Measurements from ENCODE around the gene LHFPL3.
"Not testable (repeated sequence)": the region's sequence is repeated elsewhere in the genome, so short reads cannot be mapped to it uniquely, and the experiment has no call there.

Gene LHFPL3

DNA sequence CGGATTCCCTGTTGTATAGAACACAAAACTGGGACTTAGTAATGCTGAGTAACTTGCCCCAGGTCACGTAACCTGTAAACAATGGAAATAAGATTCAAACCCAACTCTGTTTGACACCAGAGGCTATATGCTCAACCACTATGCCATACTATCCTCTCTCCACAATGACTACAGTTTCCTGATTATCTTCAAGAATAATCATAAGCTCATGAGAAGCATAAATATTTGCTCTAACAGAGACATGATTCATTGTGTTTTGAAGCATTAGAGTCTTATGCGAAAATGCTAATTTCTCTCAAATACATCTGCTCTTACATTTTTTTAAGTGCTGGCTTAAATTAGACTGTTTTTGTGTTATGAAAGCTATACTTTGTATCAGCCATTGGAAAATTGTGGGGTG is 241.3 kb downstream of the LHFPL3 start:
- ATAC-seq, result no peak
- Mint-ChIP-seq H3K4me1 (no peaks in the 10 kb centered on the region), H3K4me3 (no peak overlapping the region), H3K27ac (no peak overlapping the region), H3K9me3 (no peaks in the 10 kb centered on the region), H3K27me3 (peaks cover 8% of the 10 kb centered on the region)
- DNase-seq, result no peak

GRCh38 chr7:104572554-104572953 is 244.2 kb downstream of the LHFPL3 start:
- Mint-ChIP-seq H3K27ac (no peak overlapping the region), H3K4me3 (no peak overlapping the region), H3K9me3 (no peaks in the 10 kb centered on the region), H3K4me1 (no peaks in the 10 kb centered on the region), H3K27me3 (peaks cover 8% of the 10 kb centered on the region)
- ATAC-seq (no peak), DNase-seq (no peak)

- Mint-ChIP-seq H3K27me3 (no peaks in the 10 kb centered on the region), H3K4me3 (no peak overlapping the region), H3K9me3 (peaks cover 0 to 2% of the 10 kb centered on the region in 2 donors), H3K4me1 (no peaks in the 10 kb centered on the region), H3K27ac (no peak overlapping the region)
- DNase-seq (no peak), ATAC-seq (no peak)
Observed at GRCh38 chr7:104584620-104585019, 256.2 kb downstream of the LHFPL3 start.

DNA sequence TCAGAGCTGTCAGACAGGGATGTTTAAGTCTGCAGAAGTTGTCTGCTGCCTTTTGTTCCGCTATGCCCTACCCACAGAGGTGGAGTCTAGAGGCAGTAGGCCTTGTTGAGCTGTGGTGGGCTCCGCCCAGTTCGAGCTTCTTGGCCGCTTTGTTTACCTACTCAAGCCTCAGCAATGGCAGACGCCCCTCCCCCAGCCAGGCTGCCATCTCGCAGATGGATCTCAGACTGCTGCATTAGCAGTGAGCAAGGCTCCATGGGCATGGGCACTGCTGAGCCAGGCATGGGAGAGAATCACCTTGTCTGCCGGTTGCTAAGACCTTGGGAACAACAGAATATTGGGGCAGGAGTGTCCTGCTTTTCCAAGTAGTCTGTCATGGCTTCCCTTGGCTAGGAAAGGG is 267.2 kb downstream of the LHFPL3 start:
- not testable (repeated sequence) for H3K4me3 Mint-ChIP-seq, H3K4me1 Mint-ChIP-seq, H3K27ac Mint-ChIP-seq, DNase-seq, H3K27me3 Mint-ChIP-seq, ATAC-seq
- peaks cover 9 to 11% of the 10 kb centered on the region in 2 donors for H3K9me3 Mint-ChIP-seq

- Mint-ChIP-seq H3K4me3 (no peak overlapping the region), H3K27ac (no peak overlapping the region), H3K27me3 (no peaks in the 10 kb centered on the region)
Observed at GRCh38 chr7:104603957-104604356, 275.6 kb downstream of the LHFPL3 start.

DNA sequence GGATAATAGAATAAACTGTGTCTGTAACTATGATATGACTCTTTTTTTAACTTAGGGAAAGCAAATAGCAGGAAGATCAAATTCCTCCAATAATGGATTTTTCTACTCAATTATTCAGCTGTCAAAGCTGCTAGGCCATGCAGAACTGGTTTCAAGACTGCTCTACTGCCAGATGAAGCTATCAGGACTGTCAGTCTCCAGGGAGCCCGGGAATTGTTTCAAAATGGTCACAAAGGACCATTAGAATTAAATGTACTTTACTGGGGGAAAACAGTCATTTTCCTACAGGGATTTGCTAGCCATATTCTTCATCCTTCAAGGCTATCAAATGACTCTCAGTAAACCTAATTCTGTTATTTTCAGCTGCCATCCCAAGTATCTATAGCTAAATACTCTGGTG is 276.3 kb downstream of the LHFPL3 start:
- no peak overlapping the region for H3K4me3 Mint-ChIP-seq
- no peaks in the 10 kb centered on the region for H3K4me1 Mint-ChIP-seq
- ATAC-seq (no peak), DNase-seq (no peak)
- H3K27ac Mint-ChIP-seq, result no peak overlapping the region
- H3K9me3 Mint-ChIP-seq, result no peaks in the 10 kb centered on the region
- H3K27me3 Mint-ChIP-seq, result no peaks in the 10 kb centered on the region

More at GRCh38 chr7:104603957-104604356, 275.6 kb downstream of the LHFPL3 start:
- H3K4me1 Mint-ChIP-seq, result no peaks in the 10 kb centered on the region
- no peaks in the 10 kb centered on the region for H3K9me3 Mint-ChIP-seq
- DNase-seq (no peak), ATAC-seq (no peak)

GRCh38 chr7:104621321-104621720 is 292.9 kb downstream of the LHFPL3 start:
- DNase-seq (no peak), ATAC-seq (no peak)
- no peaks in the 10 kb centered on the region for H3K9me3 Mint-ChIP-seq
- H3K4me3 Mint-ChIP-seq, result no peak overlapping the region
- H3K27me3 Mint-ChIP-seq, result no peaks in the 10 kb centered on the region
- no peaks in the 10 kb centered on the region for H3K4me1 Mint-ChIP-seq
- peak overlapping the region in 1 of 2 donors; percentile 20 for H3K27ac Mint-ChIP-seq

DNA sequence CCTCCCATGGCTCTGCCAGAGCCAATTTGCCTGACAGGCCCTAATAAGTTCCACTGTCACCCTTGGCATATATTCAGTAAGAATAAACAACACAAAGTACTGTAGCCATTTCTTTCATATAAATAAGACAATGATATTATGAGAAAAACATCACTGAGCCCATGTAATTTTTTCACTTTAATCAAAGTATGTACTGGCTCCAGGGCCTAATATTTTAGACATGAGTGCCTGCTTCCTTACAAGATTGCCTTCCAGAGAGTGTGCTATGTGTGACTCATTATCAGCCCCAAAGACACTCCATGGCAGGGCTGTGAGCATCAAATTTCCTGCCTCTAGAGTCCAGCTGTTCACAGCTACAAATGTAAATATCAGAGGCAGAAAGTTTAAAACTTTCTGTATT is 297.6 kb downstream of the LHFPL3 start:
- ATAC-seq (no peak), DNase-seq (no peak)
- Mint-ChIP-seq H3K4me1 (no peaks in the 10 kb centered on the region), H3K4me3 (no peak overlapping the region), H3K27me3 (no peaks in the 10 kb centered on the region), H3K9me3 (no peaks in the 10 kb centered on the region), H3K27ac (no peak overlapping the region)

- H3K9me3 Mint-ChIP-seq, result no peaks in the 10 kb centered on the region
- no peaks in the 10 kb centered on the region for H3K27me3 Mint-ChIP-seq
- ATAC-seq (no peak), DNase-seq (no peak)
- H3K27ac Mint-ChIP-seq, result no peak overlapping the region
- H3K4me1 Mint-ChIP-seq, result no peaks in the 10 kb centered on the region
- H3K4me3 Mint-ChIP-seq, result no peak overlapping the region
Observed at GRCh38 chr7:104627516-104627915, 299.1 kb downstream of the LHFPL3 start.

DNA sequence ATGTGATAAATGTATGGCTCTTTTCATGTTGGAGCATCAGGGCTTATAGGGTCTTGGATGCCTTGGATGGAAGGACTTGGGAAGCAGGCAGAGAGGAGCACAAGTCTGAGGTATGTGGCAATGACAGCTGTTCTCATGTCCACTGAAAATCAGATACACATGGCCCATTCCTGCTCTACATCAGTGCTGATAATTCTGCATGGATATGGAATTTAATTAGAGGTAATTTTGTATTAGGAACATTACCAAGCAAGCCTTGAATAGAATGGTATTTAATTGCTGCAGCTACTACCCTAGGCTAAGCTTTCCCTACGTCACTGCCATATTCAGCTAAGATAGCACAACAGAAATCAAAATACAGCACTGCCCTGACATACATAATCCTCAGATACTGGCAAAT is 299.6 kb downstream of the LHFPL3 start:
- Mint-ChIP-seq H3K4me1 (no peaks in the 10 kb centered on the region), H3K27me3 (no peaks in the 10 kb centered on the region), H3K27ac (no peak overlapping the region), H3K9me3 (no peaks in the 10 kb centered on the region), H3K4me3 (no peak overlapping the region)
- no peak for DNase-seq
- ATAC-seq, result no peak

DNA sequence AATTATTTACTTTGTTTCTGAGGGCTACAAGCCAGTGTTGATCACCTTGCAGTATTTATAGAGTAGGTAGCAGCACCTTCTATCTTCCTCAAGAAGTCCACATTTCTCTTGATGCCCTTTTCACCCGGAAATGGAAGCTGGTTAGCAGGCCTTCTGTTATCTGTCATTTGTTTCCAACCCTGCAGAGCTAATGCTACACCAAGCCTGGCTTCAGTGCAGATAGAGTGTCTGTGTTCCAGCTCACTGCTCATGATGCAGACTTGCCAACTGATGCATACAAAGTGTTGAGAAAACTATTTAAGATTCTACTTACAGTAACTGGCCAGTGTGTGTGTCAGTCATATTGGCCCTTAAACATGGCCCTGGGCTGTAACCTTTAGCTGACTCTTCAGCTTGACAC is 301.0 kb downstream of the LHFPL3 start:
- Mint-ChIP-seq H3K4me3 (no peak overlapping the region), H3K4me1 (no peaks in the 10 kb centered on the region), H3K27ac (no peak overlapping the region), H3K9me3 (no peaks in the 10 kb centered on the region), H3K27me3 (no peaks in the 10 kb centered on the region)
- ATAC-seq (no peak), DNase-seq (no peak)

- H3K4me3 Mint-ChIP-seq, result no peak overlapping the region
- peaks cover 7% of the 10 kb centered on the region for H3K27me3 Mint-ChIP-seq
- H3K4me1 Mint-ChIP-seq, result no peaks in the 10 kb centered on the region
- H3K9me3 Mint-ChIP-seq, result no peaks in the 10 kb centered on the region
- no peak for DNase-seq
- no peak overlapping the region for H3K27ac Mint-ChIP-seq
- no peak for ATAC-seq
Observed at GRCh38 chr7:104640506-104640905, 312.1 kb downstream of the LHFPL3 start.

GRCh38 chr7:104642560-104642959 is 314.2 kb downstream of the LHFPL3 start:
- H3K27ac Mint-ChIP-seq, result no peak overlapping the region
- DNase-seq, result no peak

GRCh38 chr7:104643587-104644217 is 315.3 kb downstream of the LHFPL3 start:
- no peak for ATAC-seq
- DNase-seq, result no peak
- Mint-ChIP-seq H3K27ac (no peak overlapping the region), H3K27me3 (peaks cover 15% of the 10 kb centered on the region), H3K4me1 (no peaks in the 10 kb centered on the region), H3K9me3 (no peaks in the 10 kb centered on the region), H3K4me3 (no peak overlapping the region)

More at GRCh38 chr7:104642560-104642959, 314.2 kb downstream of the LHFPL3 start:
- Mint-ChIP-seq H3K4me3 (no peak overlapping the region), H3K27me3 (peaks cover 7% of the 10 kb centered on the region), H3K9me3 (no peaks in the 10 kb centered on the region), H3K4me1 (no peaks in the 10 kb centered on the region)
- no peak for ATAC-seq

GRCh38 chr7:104650991-104651640 is 322.7 kb downstream of the LHFPL3 start:
- H3K4me1 Mint-ChIP-seq, result no peaks in the 10 kb centered on the region
- peaks cover 22% of the 10 kb centered on the region for H3K27me3 Mint-ChIP-seq

DNA sequence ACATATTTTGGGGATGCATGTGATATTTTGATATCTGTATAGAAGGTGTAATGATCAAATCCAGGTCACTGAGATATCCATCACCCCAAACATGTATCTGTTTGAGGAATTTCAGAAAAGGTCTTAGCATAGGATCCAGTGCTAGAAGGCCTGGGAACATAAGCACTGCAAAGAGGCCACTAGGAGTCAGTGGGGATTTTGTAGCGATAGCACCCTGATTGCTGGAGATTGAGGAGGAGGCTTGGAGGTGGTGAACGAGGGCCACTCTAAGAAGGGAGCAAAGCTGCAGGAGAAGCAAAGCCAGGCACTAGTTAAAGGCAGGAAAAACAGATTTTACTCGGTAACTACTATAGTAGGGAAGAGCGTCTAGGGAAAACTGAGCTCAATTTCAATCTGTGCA is 324.0 kb downstream of the LHFPL3 start:
- Mint-ChIP-seq H3K27me3 (peaks cover 22% of the 10 kb centered on the region), H3K27ac (no peak overlapping the region), H3K4me3 (no peak overlapping the region), H3K4me1 (no peaks in the 10 kb centered on the region), H3K9me3 (no peaks in the 10 kb centered on the region)
- DNase-seq (no peak), ATAC-seq (no peak)

More at GRCh38 chr7:104650991-104651640, 322.7 kb downstream of the LHFPL3 start:
- DNase-seq (no peak), ATAC-seq (no peak)
- no peak overlapping the region for H3K4me3 Mint-ChIP-seq
- no peak overlapping the region for H3K27ac Mint-ChIP-seq
- H3K9me3 Mint-ChIP-seq, result no peaks in the 10 kb centered on the region

GRCh38 chr7:104652865-104653264 is 324.5 kb downstream of the LHFPL3 start:
- Mint-ChIP-seq H3K27ac (no peak overlapping the region), H3K9me3 (no peaks in the 10 kb centered on the region), H3K4me1 (no peaks in the 10 kb centered on the region), H3K27me3 (peaks cover 22% of the 10 kb centered on the region), H3K4me3 (no peak overlapping the region)
- no peak for DNase-seq
- no peak for ATAC-seq
